Kidney (tissue), 14 donors: ENCODE data around the gene DCXR. TPM values are rescaled to one million over a fixed set of nuclear protein-coding genes. Genes with fewer than 3 reads are reported as not detected.
A peak's percentile ranks its signal among the peaks of the same experiment; 100 is the strongest.

Experiments
- DNase-seq, 5 donors: peaks; one replicate each; pipeline ENCODE4 v3.0.0-alpha.2; 2013 to 2020
- FAIRE-seq: peaks from 2 replicates; lab custom pipeline; 2012; peaks lifted over from hg19 to GRCh38; lab: Jason Lieb, UNC
- H3K27ac ChIP-seq, 2 donors: one replicate each; pipeline ENCODE4 v1.7.0; 2013; ENCODE audit warnings: low read depth in 2 of 2, low read length in 2 of 2, inconsistent platforms in 1 of 2
- H3K27me3 ChIP-seq: one replicate; pipeline ENCODE4 v1.7.1; 2013; ENCODE audit warnings: low read length, inconsistent platforms; ENCODE audit not compliant: control insufficient read depth, insufficient read depth
- H3K36me3 ChIP-seq, 3 donors: one replicate each; pipeline versions ENCODE4 v1.7.0 to v1.7.1; 2013; ENCODE audit warnings: low read length in 3 of 3, control low read depth in 1 of 3, inconsistent platforms in 1 of 3; ENCODE audit not compliant: insufficient read depth in 3 of 3, control insufficient read depth in 2 of 3
- H3K4me1 ChIP-seq, 3 donors: one replicate each; pipeline versions ENCODE4 v1.7.0 to v1.7.1; 2013; ENCODE audit warnings: low read length in 3 of 3, inconsistent platforms in 1 of 3, low read depth in 1 of 3; ENCODE audit not compliant: control insufficient read depth in 2 of 3, insufficient read depth in 2 of 3
- H3K4me3 ChIP-seq, 3 donors: one replicate each; pipeline versions ENCODE4 v1.7.0 to v1.8.1; 2013; ENCODE audit warnings: low read length in 3 of 3, control low read depth in 1 of 3, inconsistent platforms in 1 of 3
- H3K9ac ChIP-seq, 3 donors: one replicate each; pipeline versions ENCODE4 v1.7.0 to v1.7.1; 2013; ENCODE audit warnings: low read length in 3 of 3, control low read depth in 1 of 3, inconsistent platforms in 1 of 3
- H3K9me3 ChIP-seq, 3 donors: one replicate each; pipeline versions ENCODE4 v1.7.0 to v1.7.1; 2013; ENCODE audit warnings: low read length in 3 of 3, control low read depth in 1 of 3, inconsistent platforms in 1 of 3; ENCODE audit not compliant: control insufficient read depth in 2 of 3, insufficient read depth in 1 of 3
- CTCF ChIP-seq: IDR thresholded peaks from 3 replicates; pipeline ENCODE4 v1.5.1; 2012; ENCODE audit warnings: mild to moderate bottlenecking, moderate library complexity, borderline replicate concordance; ENCODE audit not compliant: insufficient read depth; ENCODE audit errors: extremely low read depth
- intact Hi-C: fragments of 100-400 bp; cut with DNase I; formaldehyde crosslinking; loops from one replicate; pipeline ENCODE4 v1.11.1; 2022
- polyA plus RNA-seq: library from polyadenylated mRNA; stranded (reverse); fragments of 350-450 nt; fragmentation: Illumina TruSeq; extraction: RNeasy Lipid Tissue Mini Kit (QIAGEN cat#74804); gene quantifications from one replicate; pipeline ENCODE4 v1.2.3, GENCODE V29; 2014; ENCODE audit warnings: low read depth, low replicate concordance; ENCODE audit not compliant: insufficient read depth
- total RNA-seq: library from RNA; stranded (reverse); fragmentation: NEBNext Ultra II Directional; extraction: Animal tissue kit (Norgen Biotek cat#: 25700); gene quantifications from one replicate; pipeline ENCODE4 v1.2.1, GENCODE V29; 2021
- donor health status: control.
- donor health status: control.
- donor health status: control.
- donor health status: control.
- donor health status: control.
- donor health status: DM: yes; HTN: yes; CAD: no.
- donor health status: Normal renal cell carcinoma (clear cell type).

The DCXR gene
- total and polyA plus RNA-seq, 2 donors from 2014 or later, result 102 to 551 TPM

- H3K9me3 ChIP-seq, result no peaks in the 10 kb centered on the region
- peak; percentile 55 to 80 (median 68) for DNase-seq
- no peak overlapping the region for H3K9ac ChIP-seq
- H3K4me3 ChIP-seq, result no peak overlapping the region
- H3K4me1 ChIP-seq, result peaks cover 0 to 9% (median 0%) of the 10 kb centered on the region in 3 donors
- no peak for TF ChIP-seq CTCF
- intact Hi-C loops, result no loop called here
- H3K27me3 ChIP-seq, result no peaks in the 10 kb centered on the region
- FAIRE-seq, result no peak
- H3K36me3 ChIP-seq, result no peaks in the 10 kb centered on the region
- H3K27ac ChIP-seq, result no peak overlapping the region
These were observed 36.5 kb downstream of the DCXR start for GRCh38 chr17:82000803-82001570.

GRCh38 chr17:81999976-82000802 is 37.3 kb downstream of the DCXR start:
- H3K9me3 ChIP-seq, result no peaks in the 10 kb centered on the region
- H3K4me3 ChIP-seq, result no peak overlapping the region
- no peak overlapping the region for H3K27ac ChIP-seq
- DNase-seq (peak in 3 of 5 donors; percentile 51 to 71 (median 54)), FAIRE-seq (no peak)
- H3K36me3 ChIP-seq, result no peaks in the 10 kb centered on the region
- no peaks in the 10 kb centered on the region for H3K27me3 ChIP-seq
- intact Hi-C loops, result no loop called here
- no peak for TF ChIP-seq CTCF
- no peak overlapping the region for H3K9ac ChIP-seq
- H3K4me1 ChIP-seq, result peaks cover 0 to 9% (median 0%) of the 10 kb centered on the region in 3 donors

GRCh38 chr17:81999587-81999975 is 37.9 kb downstream of the DCXR start:
- Histone ChIP-seq H3K27ac (no peak overlapping the region), H3K9me3 (no peaks in the 10 kb centered on the region), H3K9ac (no peak overlapping the region), H3K36me3 (no peaks in the 10 kb centered on the region), H3K4me1 (peaks cover 0 to 9% (median 0%) of the 10 kb centered on the region in 3 donors), H3K27me3 (no peaks in the 10 kb centered on the region), H3K4me3 (no peak overlapping the region)
- no peak for FAIRE-seq
- DNase-seq, result peak in 2 of 5 donors; percentile 59 to 64
- intact Hi-C loops, result no loop called here
- no peak for TF ChIP-seq CTCF
